ENCODE results near the gene TMEM94. TPM values are rescaled to one million over a fixed set of nuclear protein-coding genes. Genes with fewer than 3 reads are reported as not detected.
A peak's percentile ranks its signal among the peaks of the same experiment; 100 is the strongest.

TMEM94 gene
- total and polyA plus RNA-seq, 2 of the 13 experiments (the other 11 are each of a cell fraction or from before 2014, with no cell fraction given) = 32.6 to 134 TPM

DNA sequence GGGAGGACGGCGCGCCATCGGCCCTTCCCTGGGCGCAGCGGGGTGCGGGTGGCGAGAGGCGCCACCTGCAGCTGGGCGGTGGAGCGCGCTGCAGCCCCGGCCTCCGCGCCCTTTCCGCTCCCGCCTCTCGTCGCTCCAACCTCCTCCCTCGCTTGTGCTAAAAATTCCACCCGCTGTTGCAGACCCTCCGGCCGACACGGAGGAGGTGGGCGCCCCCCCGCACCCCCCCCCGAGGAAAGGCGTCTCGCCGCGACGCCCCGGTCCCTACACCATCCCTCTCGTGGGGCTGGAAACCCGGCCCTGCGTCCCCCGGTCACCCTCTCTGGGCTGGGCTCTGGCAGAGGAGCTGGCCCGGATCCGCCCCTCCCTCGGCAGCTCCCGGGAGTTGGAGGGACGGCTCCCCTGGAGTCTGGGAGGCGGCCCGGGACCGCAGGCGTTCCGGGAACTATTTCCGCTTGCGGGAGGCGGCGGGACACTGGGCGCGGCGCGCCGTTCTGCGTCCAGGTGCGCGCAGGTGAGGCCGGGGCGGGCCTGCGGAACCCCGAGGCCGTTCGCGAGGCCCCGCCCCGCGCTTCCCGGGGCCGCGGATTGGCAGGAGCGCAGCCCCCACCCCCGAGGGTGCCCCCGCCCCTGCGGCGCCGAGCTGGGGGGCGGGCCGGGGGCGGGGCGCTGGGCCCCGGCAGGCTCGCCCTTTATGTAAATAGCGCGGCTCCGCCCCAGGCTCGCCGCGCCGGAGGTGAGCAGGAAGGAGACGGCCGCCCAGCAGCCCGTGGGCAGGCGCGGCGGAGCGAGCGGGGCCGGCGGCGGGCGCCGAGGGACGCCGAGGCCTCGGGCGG is 68.8 kb downstream of the TMEM94 start, which contains the start of gene LLGL2 (continued):
- TF ChIP-seq, protein P1, sequence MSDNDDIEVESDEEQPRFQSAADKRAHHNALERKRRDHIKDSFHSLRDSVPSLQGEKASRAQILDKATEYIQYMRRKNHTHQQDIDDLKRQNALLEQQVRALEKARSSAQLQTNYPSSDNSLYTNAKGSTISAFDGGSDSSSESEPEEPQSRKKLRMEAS (IDR thresholded peaks at IDR 0.05) = peak; percentile 71; the same call in 1 of the 2 replicates
- TF ChIP-seq ZNF569 (CRISPR knock-in tag; IDR thresholded peaks at IDR 0.05; ENCODE audit: borderline replicate concordance) (no peak), HNF4A (CRISPR knock-in tag; IDR thresholded peaks at IDR 0.05) (0 out of 2 replicates have a peak, but pooled peaks have one; percentile 3), RFXANK (CRISPR knock-in tag; IDR thresholded peaks at IDR 0.05) (peak; percentile 49; the same call in 1 of the 2 replicates), ZNF558 (CRISPR knock-in tag; IDR thresholded peaks at IDR 0.05; ENCODE audit: borderline replicate concordance) (no peak), SMAD1 (CRISPR knock-in tag; IDR thresholded peaks at IDR 0.05; ENCODE audit: borderline replicate concordance, low read depth) (peak; percentile 36; the same call in 1 of the 2 replicates), RARA (CRISPR knock-in tag; IDR thresholded peaks at IDR 0.05) (peak; percentile 45; the same call in 1 of the 2 replicates), FLYWCH1 (CRISPR knock-in tag; IDR thresholded peaks at IDR 0.05) (peak; percentile 55; the same call in 1 of the 2 replicates), NFE2L2 (IDR thresholded peaks at IDR 0.05; ENCODE audit: low read length) (no peak), SRSF9 (IDR thresholded peaks at IDR 0.05; ENCODE audit: borderline replicate concordance, insufficient read depth, low read depth, low read length, poor library complexity, severe bottlenecking) (no peak), POLR2G (IDR thresholded peaks at IDR 0.05; ENCODE audit: low read depth, low read length) (peak; percentile 77), ZNF737 (CRISPR knock-in tag; IDR thresholded peaks at IDR 0.05; ENCODE audit: borderline replicate concordance) (no peak), PLSCR1 (CRISPR knock-in tag; IDR thresholded peaks at IDR 0.05; ENCODE audit: borderline replicate concordance) (no peak), PRPF4 (IDR thresholded peaks at IDR 0.05; ENCODE audit: low read depth, low read length, poor library complexity, severe bottlenecking) (no peak), SP140L (CRISPR knock-in tag; IDR thresholded peaks at IDR 0.05; ENCODE audit: borderline replicate concordance) (no peak), KDM1A (CRISPR knock-in tag; IDR thresholded peaks at IDR 0.05) (0 out of 2 replicates have a peak, but pooled peaks have one; percentile 39), ATF7 (IDR thresholded peaks at IDR 0.05) (no peak), ATF7 (CRISPR knock-in tag; IDR thresholded peaks at IDR 0.05) (no peak), FUBP1 (CRISPR knock-in tag; IDR thresholded peaks at IDR 0.05; ENCODE audit: borderline replicate concordance) (no peak)
- TF ChIP-seq, protein P2, sequence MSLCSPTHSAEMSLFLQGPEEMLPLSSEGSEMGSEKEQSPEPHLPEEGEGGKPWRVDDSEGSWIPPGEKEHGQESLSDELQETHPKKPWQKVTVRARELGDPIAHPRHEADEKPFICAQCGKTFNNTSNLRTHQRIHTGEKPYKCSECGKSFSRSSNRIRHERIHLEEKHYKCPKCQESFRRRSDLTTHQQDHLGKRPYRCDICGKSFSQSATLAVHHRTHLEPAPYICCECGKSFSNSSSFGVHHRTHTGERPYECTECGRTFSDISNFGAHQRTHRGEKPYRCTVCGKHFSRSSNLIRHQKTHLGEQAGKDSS (CRISPR knock-in tag; IDR thresholded peaks at IDR 0.05; ENCODE audit: borderline replicate concordance, low read depth) = peak; percentile 85; the same call in 1 of the 2 replicates
- TF ChIP-seq, protein P3, sequence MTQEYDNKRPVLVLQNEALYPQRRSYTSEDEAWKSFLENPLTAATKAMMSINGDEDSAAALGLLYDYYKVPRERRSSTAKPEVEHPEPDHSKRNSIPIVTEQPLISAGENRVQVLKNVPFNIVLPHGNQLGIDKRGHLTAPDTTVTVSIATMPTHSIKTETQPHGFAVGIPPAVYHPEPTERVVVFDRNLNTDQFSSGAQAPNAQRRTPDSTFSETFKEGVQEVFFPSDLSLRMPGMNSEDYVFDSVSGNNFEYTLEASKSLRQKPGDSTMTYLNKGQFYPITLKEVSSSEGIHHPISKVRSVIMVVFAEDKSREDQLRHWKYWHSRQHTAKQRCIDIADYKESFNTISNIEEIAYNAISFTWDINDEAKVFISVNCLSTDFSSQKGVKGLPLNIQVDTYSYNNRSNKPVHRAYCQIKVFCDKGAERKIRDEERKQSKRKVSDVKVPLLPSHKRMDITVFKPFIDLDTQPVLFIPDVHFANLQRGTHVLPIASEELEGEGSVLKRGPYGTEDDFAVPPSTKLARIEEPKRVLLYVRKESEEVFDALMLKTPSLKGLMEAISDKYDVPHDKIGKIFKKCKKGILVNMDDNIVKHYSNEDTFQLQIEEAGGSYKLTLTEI (CRISPR knock-in tag; conservative IDR thresholded peaks at IDR 0.05) = no peak
- TF ChIP-seq, protein P4, sequence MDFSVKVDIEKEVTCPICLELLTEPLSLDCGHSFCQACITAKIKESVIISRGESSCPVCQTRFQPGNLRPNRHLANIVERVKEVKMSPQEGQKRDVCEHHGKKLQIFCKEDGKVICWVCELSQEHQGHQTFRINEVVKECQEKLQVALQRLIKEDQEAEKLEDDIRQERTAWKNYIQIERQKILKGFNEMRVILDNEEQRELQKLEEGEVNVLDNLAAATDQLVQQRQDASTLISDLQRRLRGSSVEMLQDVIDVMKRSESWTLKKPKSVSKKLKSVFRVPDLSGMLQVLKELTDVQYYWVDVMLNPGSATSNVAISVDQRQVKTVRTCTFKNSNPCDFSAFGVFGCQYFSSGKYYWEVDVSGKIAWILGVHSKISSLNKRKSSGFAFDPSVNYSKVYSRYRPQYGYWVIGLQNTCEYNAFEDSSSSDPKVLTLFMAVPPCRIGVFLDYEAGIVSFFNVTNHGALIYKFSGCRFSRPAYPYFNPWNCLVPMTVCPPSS (IDR thresholded peaks at IDR 0.05) = no peak

Data from HepG2 (cell line).